Stimulated activated naive CD8-positive, alpha-beta T cell treated with anti-CD3 and anti-CD28 coated beads, Interleukin-15, Interleukin-2, amounts not matched to agents 100 ng/mL and 50 ng/mL, for 24 hours (primary cell): ENCODE measurements around the gene USP6NL.
"Not testable (repeated sequence)": the region's sequence is repeated elsewhere in the genome, so short reads cannot be mapped to it uniquely, and the experiment has no call there.

Experiments
- H3K27ac Mint-ChIP-seq: one replicate; pipeline ENCODE4 v1.8.0; 2021; ENCODE audit warnings: mild to moderate bottlenecking, mixed read lengths
- H3K27me3 Mint-ChIP-seq: one replicate; pipeline ENCODE4 v1.8.0; 2021; ENCODE audit warnings: mixed read lengths
- H3K36me3 Mint-ChIP-seq: one replicate; pipeline ENCODE4 v1.8.0; 2021; ENCODE audit warnings: low read depth, mixed read lengths
- H3K4me1 Mint-ChIP-seq: one replicate; pipeline ENCODE4 v1.8.0; 2021; ENCODE audit warnings: low read depth, mixed read lengths
- H3K4me3 Mint-ChIP-seq: one replicate; pipeline ENCODE4 v1.8.0; 2021; ENCODE audit warnings: mild to moderate bottlenecking, mixed read lengths
- H3K9me3 Mint-ChIP-seq: one replicate; pipeline ENCODE4 v1.8.0; 2021; ENCODE audit warnings: mixed read lengths

USP6NL gene

GRCh38 chr10:11631890-11632587 is 20.6 kb upstream of the USP6NL start:
- no peaks in the 10 kb centered on the region for H3K36me3 Mint-ChIP-seq
- H3K27ac Mint-ChIP-seq = peak overlapping the region; percentile 21
- H3K4me1 Mint-ChIP-seq = peaks cover 28% of the 10 kb centered on the region
- peaks cover 6% of the 10 kb centered on the region for H3K27me3 Mint-ChIP-seq
- H3K9me3 Mint-ChIP-seq = no peaks in the 10 kb centered on the region
- H3K4me3 Mint-ChIP-seq = peak overlapping the region; percentile 42

GRCh38 chr10:11631291-11631690 is 19.8 kb upstream of the USP6NL start:
- Mint-ChIP-seq H3K4me1 (peaks cover 23% of the 10 kb centered on the region), H3K27me3 (peaks cover 5% of the 10 kb centered on the region), H3K36me3 (no peaks in the 10 kb centered on the region), H3K9me3 (no peaks in the 10 kb centered on the region), H3K4me3 (no peak overlapping the region), H3K27ac (no peak overlapping the region)

- Mint-ChIP-seq H3K9me3 (no peaks in the 10 kb centered on the region), H3K27ac (no peak overlapping the region), H3K36me3 (no peaks in the 10 kb centered on the region), H3K4me3 (no peak overlapping the region), H3K27me3 (no peaks in the 10 kb centered on the region), H3K4me1 (peaks cover 30% of the 10 kb centered on the region)
These were observed 18.3 kb upstream of the USP6NL start for GRCh38 chr10:11629731-11630130.

GRCh38 chr10:11627941-11628340 is 16.5 kb upstream of the USP6NL start:
- H3K4me1 Mint-ChIP-seq = peaks cover 23% of the 10 kb centered on the region
- H3K9me3 Mint-ChIP-seq, H3K27me3 Mint-ChIP-seq, H3K36me3 Mint-ChIP-seq, H3K4me3 Mint-ChIP-seq, H3K27ac Mint-ChIP-seq: not testable (repeated sequence)

- no peak overlapping the region for H3K27ac Mint-ChIP-seq
These were observed 14.6 kb upstream of the USP6NL start for GRCh38 chr10:11626071-11626470.

GRCh38 chr10:11625019-11625735 is 13.7 kb upstream of the USP6NL start:
- no peak overlapping the region for H3K27ac Mint-ChIP-seq

More at GRCh38 chr10:11626071-11626470, 14.6 kb upstream of the USP6NL start:
- H3K4me3 Mint-ChIP-seq = no peak overlapping the region
- H3K4me1 Mint-ChIP-seq = peaks cover 7% of the 10 kb centered on the region
- H3K9me3 Mint-ChIP-seq = no peaks in the 10 kb centered on the region
- no peaks in the 10 kb centered on the region for H3K27me3 Mint-ChIP-seq
- no peaks in the 10 kb centered on the region for H3K36me3 Mint-ChIP-seq

DNA sequence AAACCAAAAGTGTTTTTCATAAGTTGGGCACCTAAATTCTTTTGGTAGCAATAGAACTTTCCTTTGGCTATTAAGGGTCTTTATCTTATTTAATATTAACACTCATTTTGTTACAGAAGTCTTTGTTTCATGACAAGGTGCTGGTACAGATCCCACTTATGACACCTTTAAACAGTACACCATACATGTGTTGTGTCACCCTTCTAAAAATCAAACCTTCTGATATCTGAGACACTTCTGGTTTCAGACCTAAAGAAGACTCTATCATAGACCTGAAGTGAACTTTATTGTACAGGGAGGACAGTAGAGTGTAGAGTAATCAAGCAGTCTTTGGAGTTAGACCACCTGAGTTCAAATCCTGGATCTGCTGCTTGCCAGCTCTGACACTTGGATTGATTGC is 5.8 kb upstream of the USP6NL start:
- no peak overlapping the region for H3K4me3 Mint-ChIP-seq
- no peak overlapping the region for H3K27ac Mint-ChIP-seq
- peaks cover 5% of the 10 kb centered on the region for H3K9me3 Mint-ChIP-seq
- H3K36me3 Mint-ChIP-seq = peaks cover 5% of the 10 kb centered on the region
- H3K27me3 Mint-ChIP-seq = peaks cover 2% of the 10 kb centered on the region
- peaks cover 19% of the 10 kb centered on the region for H3K4me1 Mint-ChIP-seq

More at GRCh38 chr10:11625019-11625735, 13.7 kb upstream of the USP6NL start:
- peaks cover 7% of the 10 kb centered on the region for H3K4me1 Mint-ChIP-seq
- H3K36me3 Mint-ChIP-seq = no peaks in the 10 kb centered on the region
- H3K9me3 Mint-ChIP-seq = no peaks in the 10 kb centered on the region
- no peak overlapping the region for H3K4me3 Mint-ChIP-seq
- no peaks in the 10 kb centered on the region for H3K27me3 Mint-ChIP-seq

DNA sequence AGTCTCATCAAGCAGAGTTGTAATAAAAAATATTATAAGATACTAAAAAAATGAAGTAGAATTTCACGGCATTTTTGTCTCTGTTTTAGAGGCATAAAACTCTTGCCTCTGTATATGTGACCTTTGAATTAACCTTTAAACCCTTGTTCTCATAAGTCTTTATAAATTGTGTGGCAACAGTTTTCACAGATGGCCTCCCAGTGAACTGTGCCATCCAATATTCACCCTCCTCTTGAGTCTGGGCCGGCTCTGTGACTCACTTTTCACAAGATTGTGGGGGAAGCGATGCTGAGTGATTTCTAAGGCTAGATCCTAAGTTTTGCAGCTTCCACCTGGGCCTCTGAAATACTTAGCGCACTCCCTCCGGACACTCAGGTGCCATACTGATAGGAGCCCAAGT is 4.6 kb upstream of the USP6NL start:
- no peak overlapping the region for H3K27ac Mint-ChIP-seq
- H3K9me3 Mint-ChIP-seq = peaks cover 5% of the 10 kb centered on the region
- peaks cover 5% of the 10 kb centered on the region for H3K36me3 Mint-ChIP-seq
- no peak overlapping the region for H3K4me3 Mint-ChIP-seq
- H3K4me1 Mint-ChIP-seq = peaks cover 23% of the 10 kb centered on the region
- peaks cover 5% of the 10 kb centered on the region for H3K27me3 Mint-ChIP-seq

GRCh38 chr10:11615396-11615795 is 3.9 kb upstream of the USP6NL start:
- Mint-ChIP-seq H3K36me3 (peaks cover 5% of the 10 kb centered on the region), H3K27ac (no peak overlapping the region), H3K27me3 (peaks cover 7% of the 10 kb centered on the region), H3K4me3 (no peak overlapping the region), H3K4me1 (peaks cover 27% of the 10 kb centered on the region), H3K9me3 (peaks cover 5% of the 10 kb centered on the region)

DNA sequence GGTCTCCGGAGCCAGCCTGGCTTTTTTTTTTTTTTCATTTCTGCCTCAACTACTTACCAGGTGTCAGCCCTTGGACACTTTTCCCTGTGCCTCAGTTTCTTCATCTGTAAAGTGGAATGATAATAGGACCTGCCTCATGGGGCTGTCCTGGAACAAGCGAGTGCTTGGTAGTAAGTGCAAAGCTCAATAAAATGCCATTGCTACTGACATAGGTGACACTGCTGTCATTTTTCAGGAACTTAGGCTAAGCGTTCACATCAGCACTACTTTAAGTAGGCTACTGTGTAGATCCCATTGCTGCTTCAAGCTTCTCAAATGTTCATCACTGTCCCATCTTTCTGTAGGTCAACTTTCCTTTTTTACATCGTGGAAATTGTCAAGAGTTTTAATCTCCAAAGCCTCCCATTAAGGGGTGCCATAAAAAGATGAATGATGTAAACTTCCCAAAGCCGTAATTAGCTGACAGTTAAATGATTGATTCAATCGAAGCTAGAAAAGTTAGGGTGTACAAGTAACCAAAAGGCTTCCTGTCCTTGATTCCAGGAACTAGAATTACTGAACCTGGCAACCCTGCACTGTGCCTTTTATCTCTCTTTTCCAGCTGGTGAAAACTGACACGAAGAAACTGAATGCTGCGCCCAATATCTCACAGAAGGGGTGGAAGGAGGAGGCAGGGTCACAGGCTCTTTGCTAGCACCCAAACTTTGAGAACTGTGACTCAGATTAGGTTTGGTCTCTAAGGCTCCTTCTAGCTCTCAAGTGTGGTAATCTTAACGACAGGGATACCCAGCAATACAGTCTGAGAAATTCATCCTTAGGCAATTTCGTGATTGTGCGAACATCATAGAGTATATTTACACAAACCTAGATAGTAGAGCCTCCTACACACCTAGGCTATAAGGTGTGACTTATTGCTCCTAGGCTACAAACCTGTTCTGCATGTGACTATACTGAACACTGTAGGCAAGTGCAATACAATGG is 861 bp upstream of the USP6NL start:
- H3K27ac Mint-ChIP-seq = peak overlapping the region; percentile 81
- peak overlapping the region; percentile 87 for H3K4me3 Mint-ChIP-seq
- H3K4me1 Mint-ChIP-seq = peaks cover 53% of the 10 kb centered on the region
- H3K36me3 Mint-ChIP-seq = peaks cover 5% of the 10 kb centered on the region
- H3K9me3 Mint-ChIP-seq = peaks cover 5% of the 10 kb centered on the region
- H3K27me3 Mint-ChIP-seq = peaks cover 9% of the 10 kb centered on the region

DNA sequence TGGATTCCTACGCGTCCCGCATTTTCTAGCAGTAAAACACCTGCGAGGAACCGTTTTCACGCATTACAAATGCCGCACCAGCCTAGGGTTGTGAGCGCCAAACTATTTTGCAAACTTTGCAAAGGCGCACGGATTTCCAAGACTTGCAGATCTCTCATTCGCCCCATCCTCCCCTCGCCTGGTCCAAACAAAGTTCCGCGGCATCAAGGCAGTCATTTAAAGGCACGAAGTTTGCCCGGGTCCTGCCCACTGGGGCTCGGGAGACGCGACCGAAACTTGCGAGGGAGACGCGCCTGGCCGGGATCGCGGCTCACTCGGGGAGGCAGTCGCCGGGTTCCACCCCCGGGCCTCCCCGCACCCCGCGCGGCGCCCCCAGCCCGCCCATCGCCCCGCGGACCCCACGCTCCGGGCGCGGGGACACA is 613 bp downstream of the USP6NL start:
- Mint-ChIP-seq H3K27me3 (peaks cover 9% of the 10 kb centered on the region), H3K4me1 (peaks cover 61% of the 10 kb centered on the region), H3K4me3 (peak overlapping the region; percentile 86), H3K36me3 (no peaks in the 10 kb centered on the region), H3K27ac (peak overlapping the region; percentile 83), H3K9me3 (no peaks in the 10 kb centered on the region)

DNA sequence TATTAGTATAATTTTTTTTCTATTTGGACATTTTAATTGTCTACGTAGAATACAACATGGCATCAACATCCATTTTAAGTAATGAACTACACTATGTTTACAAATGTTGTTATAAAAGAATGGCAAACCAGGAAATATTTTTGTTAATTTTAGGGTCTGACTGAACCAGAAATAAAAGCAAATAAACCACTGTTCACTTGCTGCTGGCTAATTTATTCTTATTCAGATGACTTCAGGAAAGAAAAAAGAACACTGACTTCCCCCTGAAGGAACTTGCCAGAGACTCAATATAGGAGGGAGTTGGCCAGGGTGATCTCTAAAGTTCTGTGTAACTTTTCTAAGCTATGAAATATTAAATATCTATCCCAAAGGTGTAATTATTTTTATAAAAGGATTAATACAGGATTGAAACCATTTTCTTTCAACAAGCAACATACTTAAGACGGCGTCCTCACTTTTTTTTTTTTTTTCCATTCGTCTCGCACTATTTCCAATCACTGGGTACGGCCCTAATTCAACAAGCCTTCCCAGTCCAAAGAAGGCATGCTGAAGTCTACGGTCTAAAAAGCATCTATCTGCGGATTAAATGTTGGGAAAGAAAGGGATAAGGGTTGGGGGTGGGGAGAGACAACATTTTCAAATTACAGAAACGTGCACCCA is 1.2 kb downstream of the USP6NL start:
- peaks cover 66% of the 10 kb centered on the region for H3K4me1 Mint-ChIP-seq
- peak overlapping the region; percentile 86 for H3K4me3 Mint-ChIP-seq
- no peaks in the 10 kb centered on the region for H3K9me3 Mint-ChIP-seq
- H3K27me3 Mint-ChIP-seq = peaks cover 9% of the 10 kb centered on the region
- no peaks in the 10 kb centered on the region for H3K36me3 Mint-ChIP-seq
- H3K27ac Mint-ChIP-seq = peak overlapping the region; percentile 83

DNA sequence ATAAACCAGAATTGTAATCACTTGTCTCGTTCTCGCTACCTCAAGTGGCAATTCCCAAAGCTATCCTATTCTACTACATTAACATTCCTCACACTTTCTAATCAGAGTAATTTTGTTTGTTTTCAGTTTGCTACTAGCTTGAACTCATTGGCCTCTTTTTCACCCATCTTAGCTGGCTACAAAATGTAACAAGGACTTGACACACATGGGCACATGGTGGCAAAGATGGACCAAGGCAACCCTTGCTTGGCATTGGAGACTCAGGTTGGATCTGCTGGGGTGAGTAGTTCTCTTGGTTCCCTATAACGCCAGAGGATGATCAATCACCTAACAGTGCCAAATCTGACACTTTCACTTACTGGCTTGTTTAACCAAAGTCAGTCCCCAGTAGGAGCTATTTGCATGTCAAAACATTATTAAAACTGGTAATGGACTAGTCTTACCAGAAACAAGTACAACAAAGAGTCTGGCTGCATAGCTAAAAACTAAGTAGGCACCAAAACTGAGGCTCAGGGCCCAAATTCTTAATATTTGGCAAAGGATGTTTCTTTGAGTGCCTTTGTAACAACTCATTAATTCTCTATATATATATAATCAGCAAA is 1.9 kb downstream of the USP6NL start:
- Mint-ChIP-seq H3K9me3 (no peaks in the 10 kb centered on the region), H3K4me3 (peak overlapping the region; percentile 58), H3K27ac (no peak overlapping the region), H3K4me1 (peaks cover 72% of the 10 kb centered on the region), H3K36me3 (no peaks in the 10 kb centered on the region), H3K27me3 (peaks cover 9% of the 10 kb centered on the region)

GRCh38 chr10:11609052-11609451 is 2.4 kb downstream of the USP6NL start:
- H3K36me3 Mint-ChIP-seq = no peaks in the 10 kb centered on the region
- H3K27ac Mint-ChIP-seq = peak overlapping the region; percentile 37
- H3K4me1 Mint-ChIP-seq = peaks cover 71% of the 10 kb centered on the region
- H3K4me3 Mint-ChIP-seq = peak overlapping the region; percentile 58
- H3K27me3 Mint-ChIP-seq = peaks cover 9% of the 10 kb centered on the region
- no peaks in the 10 kb centered on the region for H3K9me3 Mint-ChIP-seq
